GM12878 (cell line): ENCODE data around the gene EPB41L4B. TPM values are rescaled to one million over a fixed set of nuclear protein-coding genes. Genes with fewer than 3 reads are reported as not detected.

Experiments used
- ATAC-seq: fragments of 200-7000 bp; cut with Tn5 transposase; 3 replicates; pipeline ENCODE4 v1.9.1; 2020; ENCODE audit warnings: mild to moderate bottlenecking, moderate library complexity
- BruUV-seq: library from RNA; stranded (reverse); fragments of 400-500 nt; replicated peaks from 2 replicates; lab custom pipeline; 2021; lab: Mats Ljungman, UMichigan
- CTCF ChIA-PET: fragments of 300-600 bp; sonication (Branson Sonifier 250); formaldehyde crosslinking; extraction: SDS; loops from one replicate; lab custom pipeline; 2021; ENCODE audit warnings: inconsistent platforms; lab: Yijun Ruan, JAX
- POLR2A ChIA-PET: fragments of 350-600 bp; formaldehyde crosslinking; extraction: SDS; loops from one replicate; lab custom pipeline; 2021; ENCODE audit warnings: inconsistent platforms; lab: Charles Lee
- RAD21 ChIA-PET: fragments of 300-600 bp; sonication (Branson Sonifier 250); formaldehyde crosslinking; loops from one replicate; lab custom pipeline; 2023; ENCODE audit warnings: antibody characterized with exemption; ENCODE audit not compliant: unreplicated experiment; lab: Charles Lee
- SMC1A ChIA-PET: fragments of 300-600 bp; sonication (Branson Sonifier 250); formaldehyde crosslinking; loops from one replicate; lab custom pipeline; 2023; ENCODE audit not compliant: unreplicated experiment, uncharacterized antibody; lab: Charles Lee
- DNase-seq: peaks from one replicate; pipeline ENCODE4 v3.0.0-alpha.2; 2011; ENCODE audit warnings: low read depth, low spot score
- FAIRE-seq: peaks from 3 replicates; lab custom pipeline; 2011; peaks lifted over from hg19 to GRCh38; lab: Jason Lieb, UNC
- H2AFZ ChIP-seq: 2 replicates; pipeline ENCODE4 v1.6.0; 2011; ENCODE audit warnings: low read depth, low read length, control low read depth; ENCODE audit not compliant: control insufficient read depth
- H3K27ac ChIP-seq: 2 replicates; pipeline ENCODE4 v1.5.1; 2011; ENCODE audit warnings: control low read depth; ENCODE audit not compliant: control insufficient read depth, insufficient read depth
- H3K27me3 ChIP-seq, 2 experiments: replicated peaks in 1 of 2; 2 replicates each; pipeline versions ENCODE4 v1.6.0 to v1.6.1; 2011; ENCODE audit warnings: low read length in 1 of 2; ENCODE audit not compliant: control insufficient read depth in 2 of 2, insufficient read depth in 2 of 2
- H3K36me3 ChIP-seq, 2 experiments: 2 replicates each; pipeline ENCODE4 v1.5.1; 2011; ENCODE audit warnings: low read length in 1 of 2; ENCODE audit not compliant: control insufficient read depth in 2 of 2, insufficient read depth in 2 of 2
- H3K4me1 ChIP-seq: 2 replicates; pipeline ENCODE4 v1.6.1; 2011; ENCODE audit warnings: mild to moderate bottlenecking, low read length, moderate library complexity, mixed read lengths; ENCODE audit not compliant: control insufficient read depth, insufficient read depth
- H3K4me2 ChIP-seq: 2 replicates; pipeline ENCODE4 v1.6.0; 2011; ENCODE audit warnings: control low read depth; ENCODE audit not compliant: control insufficient read depth, insufficient read depth
- H3K4me3 ChIP-seq: fragments of 200-600 bp; sonication (generic); 2 replicates; pipeline ENCODE4 v1.5.1; 2016
- H3K79me2 ChIP-seq: 2 replicates; pipeline ENCODE4 v1.6.0; 2011; ENCODE audit warnings: low read length; ENCODE audit not compliant: control insufficient read depth, insufficient read depth
- H3K9ac ChIP-seq: 2 replicates; pipeline ENCODE4 v1.8.0; 2011; ENCODE audit warnings: low read length, control low read depth, mixed read lengths; ENCODE audit not compliant: control insufficient read depth, insufficient read depth
- H3K9me3 ChIP-seq: replicated peaks from 3 replicates; pipeline ENCODE4 v1.5.1; 2011; ENCODE audit warnings: mild to moderate bottlenecking, low read length; ENCODE audit not compliant: control insufficient read depth, insufficient read depth
- H4K20me1 ChIP-seq: 2 replicates; pipeline ENCODE4 v1.6.0; 2011; ENCODE audit not compliant: control insufficient read depth, insufficient read depth
- ATF7 ChIP-seq: fragments of 450-650 bp; IDR thresholded peaks from 2 replicates; pipeline ENCODE4 v1.6.1; 2016; ENCODE audit warnings: low read depth, mild to moderate bottlenecking
- BHLHE40 ChIP-seq, 2 experiments: fragments of 450-650 bp in 1 of 2; IDR thresholded peaks; 2 replicates each; pipeline ENCODE4 v1.6.1; 2011 to 2017; ENCODE audit warnings: low read depth in 2 of 2, borderline replicate concordance in 1 of 2, improper control_type of control experiment in 1 of 2, low read length in 1 of 2, mild to moderate bottlenecking in 1 of 2
- CTCF ChIP-seq, 3 experiments: IDR thresholded peaks in 2 of 3; conservative IDR thresholded peaks in 1 of 3; 2 replicates each; pipeline ENCODE4 v1.5.1; 2011; ENCODE audit warnings: low read depth in 3 of 3, low read length in 3 of 3, mild to moderate bottlenecking in 3 of 3, control low read depth in 2 of 3, moderate library complexity in 2 of 3, inconsistent platforms in 1 of 3, mixed read lengths in 1 of 3; ENCODE audit not compliant: control insufficient read depth in 2 of 3, insufficient read depth in 1 of 3; ENCODE audit errors: extremely low read depth in 1 of 3
- GABPA ChIP-seq: IDR thresholded peaks from 2 replicates; pipeline ENCODE4 v1.6.1; 2014; ENCODE audit warnings: antibody characterized with exemption, low read depth, mild to moderate bottlenecking, inconsistent platforms
- HCFC1 ChIP-seq: fragments of 150-350 bp; IDR thresholded peaks from 2 replicates; pipeline ENCODE4 v1.6.1; 2014; ENCODE audit warnings: low read length
- IRF5 ChIP-seq: fragments of 450-650 bp; IDR thresholded peaks from 2 replicates; pipeline ENCODE4 v1.6.1; 2017; ENCODE audit warnings: borderline replicate concordance
- JUND ChIP-seq: IDR thresholded peaks from 2 replicates; pipeline ENCODE4 v1.6.1; 2012; ENCODE audit warnings: low read depth, mild to moderate bottlenecking, low read length, improper control_type of control experiment, moderate library complexity
- POLR2A ChIP-seq: IDR thresholded peaks from 2 replicates; pipeline ENCODE4 v1.6.1; 2011; ENCODE audit warnings: low read depth, mild to moderate bottlenecking, low read length
- POLR2AphosphoS2 ChIP-seq: IDR thresholded peaks from 2 replicates; pipeline ENCODE4 v1.6.1; 2011; ENCODE audit warnings: low read depth, mild to moderate bottlenecking, low read length, improper control_type of control experiment, moderate library complexity
- TCF7 ChIP-seq: IDR thresholded peaks from 2 replicates; pipeline ENCODE4 v1.6.1; 2014; ENCODE audit warnings: antibody characterized with exemption, borderline replicate concordance
- WGBS: methylation state at CpG from one replicate; pipeline ENCODE4 v1.1.6; 2016; ENCODE audit warnings: low lambda C conversion rate; ENCODE audit not compliant: insufficient replicate concordance, insufficient coverage; ENCODE audit errors: missing lambda C conversion rate; 5-methylcytosine and 5-hydroxymethylcytosine counted together
- in situ Hi-C: fragments of 300-500 bp; cut with MboI; formaldehyde crosslinking; loops from 9 replicates; pipeline ENCODE4 v1.14.3; 2018; ENCODE audit warnings: mixed read lengths
- intact Hi-C: fragments of 100-400 bp; cut with micrococcal nuclease; formaldehyde crosslinking; loops from one replicate; pipeline ENCODE4 v1.14.2; 2022; ENCODE audit not compliant: unreplicated experiment
- polyA plus RNA-seq, 11 experiments: library from polyadenylated mRNA; depleted of rRNA in 4 of 11; unstranded in 6 of 11; stranded (reverse) in 5 of 11; fragments of >200 nt; fragmentation: Nextera tagmentation in 4 of 11; fragmentation: Illumina TruSeq in 1 of 11; extraction: Ambion mirVana in 4 of 11; extraction: Trizol in 1 of 11; gene quantifications; 1 replicate in 1 of 11; 2 replicates in 10 of 11; pipeline versions ENCODE4 v1.2.1 to v1.2.3, GENCODE V29; 2011 to 2016; ENCODE audit warnings: inconsistent platforms in 2 of 11, missing spikeins in 2 of 11, low read depth in 1 of 11
- total RNA-seq, 4 experiments: library from RNA; depleted of rRNA in 3 of 4; stranded (reverse); fragments of >200 nt in 3 of 4; fragmentation: Illumina TruSeq in 1 of 4; extraction: Trizol in 1 of 4; gene quantifications; 2 replicates each; pipeline versions ENCODE4 v1.2.1 to v1.2.3, GENCODE V29; 2013 to 2021
- TF ChIP-seq, protein P1 (sequence below): IDR thresholded peaks from 2 replicates; pipeline ENCODE4 v1.6.1; 2011; ENCODE audit warnings: low read depth, mild to moderate bottlenecking, low read length, moderate library complexity, borderline replicate concordance; ENCODE audit errors: extremely low read depth
- TF ChIP-seq, protein P2 (sequence below): IDR thresholded peaks from 2 replicates; pipeline ENCODE4 v1.6.1; 2012; ENCODE audit warnings: mild to moderate bottlenecking, low read depth, low read length
- TF ChIP-seq, protein P3 (sequence below): fragments of 450-650 bp; IDR thresholded peaks from 2 replicates; pipeline ENCODE4 v1.6.1; 2016; ENCODE audit warnings: mild to moderate bottlenecking
- TF ChIP-seq, protein P4 (sequence below): IDR thresholded peaks from 2 replicates; pipeline ENCODE4 v1.6.1; 2011; ENCODE audit warnings: borderline replicate concordance, low read depth, mild to moderate bottlenecking, moderate library complexity, mixed read lengths, low read length; ENCODE audit not compliant: insufficient read depth; ENCODE audit errors: extremely low read length

The EPB41L4B gene
- total and polyA plus RNA-seq, 10 of the 15 experiments (the other 5 are each of a cell fraction or from before 2014, with no cell fraction given), result 0.04 to 0.75 (median 0.13) TPM; not detected in 1

DNA sequence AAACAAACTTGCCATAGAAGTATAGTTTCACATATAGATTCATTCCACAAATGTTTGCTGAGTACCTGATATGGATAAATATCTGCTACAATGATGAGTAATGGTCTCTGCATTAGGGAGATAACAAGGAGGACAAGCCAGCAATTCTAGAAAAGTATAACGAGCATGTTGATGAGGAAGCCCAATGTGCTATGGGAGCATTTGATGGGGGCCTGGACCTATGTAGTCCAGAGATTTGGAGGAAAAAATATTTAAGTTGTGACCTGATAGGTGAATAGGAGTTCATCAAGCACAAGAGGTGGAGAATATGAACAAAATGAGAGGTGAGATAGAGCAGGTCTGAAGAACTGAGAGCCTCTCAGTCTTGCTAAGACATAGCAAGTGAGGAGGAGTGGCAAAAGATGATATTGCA is 186.7 kb downstream of the EPB41L4B start:
- Histone ChIP-seq H3K9ac (no peak overlapping the region), H3K27ac (no peak overlapping the region), H3K4me3 (no peak overlapping the region), H4K20me1 (no peaks in the 10 kb centered on the region), H3K36me3 (no peaks in the 10 kb centered on the region), H3K4me1 (no peaks in the 10 kb centered on the region), H2AFZ (no peak overlapping the region), H3K27me3 (no peaks in the 10 kb centered on the region), H3K9me3 (no peaks in the 10 kb centered on the region), H3K4me2 (no peak overlapping the region), H3K79me2 (no peaks in the 10 kb centered on the region)
- DNase-seq, result no peak
- intact Hi-C loops (no loop called here), in situ Hi-C loops (no loop called here)
- no TSS peak for BruUV-seq
- CTCF ChIA-PET, result no interaction called here
- no peak for ATAC-seq
- no peak for FAIRE-seq
- 0% methylated on average over 1 of the region's 1 CpG for WGBS
- SMC1A ChIA-PET, result no interaction called here
- POLR2A ChIA-PET, result interaction anchor here (0.6 to 1.1 kb wide), 2 partner anchors 9 to 12 kb away, joined by 3 to 4 read pairs; no protein-coding TSS in a partner anchor
- RAD21 ChIA-PET, result no interaction called here
- TF ChIP-seq CTCF (IDR thresholded peaks at IDR 0.05 in 2 of 3, conservative IDR thresholded peaks at IDR 0.05 in 1 of 3; ENCODE audit: control insufficient read depth in 2 of 3, extremely low read depth in 1 of 3, insufficient read depth in 1 of 3, low read depth in 3 of 3, low read length in 3 of 3), result no peak
- no peak for TF ChIP-seq HCFC1
- TF ChIP-seq, protein P1, sequence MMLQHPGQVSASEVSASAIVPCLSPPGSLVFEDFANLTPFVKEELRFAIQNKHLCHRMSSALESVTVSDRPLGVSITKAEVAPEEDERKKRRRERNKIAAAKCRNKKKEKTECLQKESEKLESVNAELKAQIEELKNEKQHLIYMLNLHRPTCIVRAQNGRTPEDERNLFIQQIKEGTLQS, result no peak
- no peak for TF ChIP-seq ATF7
- no peak for TF ChIP-seq JUND
- TF ChIP-seq POLR2AphosphoS2, result no peak
- TF ChIP-seq GABPA, result no peak
- no peak for TF ChIP-seq POLR2A
- TF ChIP-seq, protein P2, sequence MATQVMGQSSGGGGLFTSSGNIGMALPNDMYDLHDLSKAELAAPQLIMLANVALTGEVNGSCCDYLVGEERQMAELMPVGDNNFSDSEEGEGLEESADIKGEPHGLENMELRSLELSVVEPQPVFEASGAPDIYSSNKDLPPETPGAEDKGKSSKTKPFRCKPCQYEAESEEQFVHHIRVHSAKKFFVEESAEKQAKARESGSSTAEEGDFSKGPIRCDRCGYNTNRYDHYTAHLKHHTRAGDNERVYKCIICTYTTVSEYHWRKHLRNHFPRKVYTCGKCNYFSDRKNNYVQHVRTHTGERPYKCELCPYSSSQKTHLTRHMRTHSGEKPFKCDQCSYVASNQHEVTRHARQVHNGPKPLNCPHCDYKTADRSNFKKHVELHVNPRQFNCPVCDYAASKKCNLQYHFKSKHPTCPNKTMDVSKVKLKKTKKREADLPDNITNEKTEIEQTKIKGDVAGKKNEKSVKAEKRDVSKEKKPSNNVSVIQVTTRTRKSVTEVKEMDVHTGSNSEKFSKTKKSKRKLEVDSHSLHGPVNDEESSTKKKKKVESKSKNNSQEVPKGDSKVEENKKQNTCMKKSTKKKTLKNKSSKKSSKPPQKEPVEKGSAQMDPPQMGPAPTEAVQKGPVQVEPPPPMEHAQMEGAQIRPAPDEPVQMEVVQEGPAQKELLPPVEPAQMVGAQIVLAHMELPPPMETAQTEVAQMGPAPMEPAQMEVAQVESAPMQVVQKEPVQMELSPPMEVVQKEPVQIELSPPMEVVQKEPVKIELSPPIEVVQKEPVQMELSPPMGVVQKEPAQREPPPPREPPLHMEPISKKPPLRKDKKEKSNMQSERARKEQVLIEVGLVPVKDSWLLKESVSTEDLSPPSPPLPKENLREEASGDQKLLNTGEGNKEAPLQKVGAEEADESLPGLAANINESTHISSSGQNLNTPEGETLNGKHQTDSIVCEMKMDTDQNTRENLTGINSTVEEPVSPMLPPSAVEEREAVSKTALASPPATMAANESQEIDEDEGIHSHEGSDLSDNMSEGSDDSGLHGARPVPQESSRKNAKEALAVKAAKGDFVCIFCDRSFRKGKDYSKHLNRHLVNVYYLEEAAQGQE, result no peak
- TF ChIP-seq, protein P3, sequence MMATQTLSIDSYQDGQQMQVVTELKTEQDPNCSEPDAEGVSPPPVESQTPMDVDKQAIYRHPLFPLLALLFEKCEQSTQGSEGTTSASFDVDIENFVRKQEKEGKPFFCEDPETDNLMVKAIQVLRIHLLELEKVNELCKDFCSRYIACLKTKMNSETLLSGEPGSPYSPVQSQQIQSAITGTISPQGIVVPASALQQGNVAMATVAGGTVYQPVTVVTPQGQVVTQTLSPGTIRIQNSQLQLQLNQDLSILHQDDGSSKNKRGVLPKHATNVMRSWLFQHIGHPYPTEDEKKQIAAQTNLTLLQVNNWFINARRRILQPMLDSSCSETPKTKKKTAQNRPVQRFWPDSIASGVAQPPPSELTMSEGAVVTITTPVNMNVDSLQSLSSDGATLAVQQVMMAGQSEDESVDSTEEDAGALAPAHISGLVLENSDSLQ, result no peak
- TF ChIP-seq TCF7, result no peak
- no peak for TF ChIP-seq IRF5
- no peak for TF ChIP-seq BHLHE40 (IDR thresholded peaks at IDR 0.05; ENCODE audit: borderline replicate concordance in 1 of 2, low read depth in 2 of 2, low read length in 1 of 2)
- TF ChIP-seq, protein P4, sequence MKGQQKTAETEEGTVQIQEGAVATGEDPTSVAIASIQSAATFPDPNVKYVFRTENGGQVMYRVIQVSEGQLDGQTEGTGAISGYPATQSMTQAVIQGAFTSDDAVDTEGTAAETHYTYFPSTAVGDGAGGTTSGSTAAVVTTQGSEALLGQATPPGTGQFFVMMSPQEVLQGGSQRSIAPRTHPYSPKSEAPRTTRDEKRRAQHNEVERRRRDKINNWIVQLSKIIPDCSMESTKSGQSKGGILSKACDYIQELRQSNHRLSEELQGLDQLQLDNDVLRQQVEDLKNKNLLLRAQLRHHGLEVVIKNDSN, result no peak
